Transverse colon (tissue), 4 donors: ENCODE data around the gene LHX3. TPM values are rescaled to one million over a fixed set of nuclear protein-coding genes. Genes with fewer than 3 reads are reported as not detected.

Source experiments
- DNase-seq: peaks from one replicate; pipeline ENCODE4 v3.0.0-alpha.2; 2019
- H3K27ac ChIP-seq, 4 donors: fragments of 200-600 bp; sonication (generic); 2 replicates each; pipeline ENCODE4 v1.5.1; 2016 to 2018; ENCODE audit warnings: inconsistent platforms in 4 of 4
- H3K27me3 ChIP-seq: fragments of 200-600 bp; sonication (generic); 2 replicates; pipeline ENCODE4 v1.5.1; 2017; ENCODE audit warnings: inconsistent platforms
- H3K36me3 ChIP-seq, 4 donors: fragments of 200-600 bp; sonication (generic); 2 replicates each; pipeline ENCODE4 v1.5.1; 2017 to 2019; ENCODE audit warnings: inconsistent platforms in 4 of 4
- H3K4me1 ChIP-seq, 4 donors: fragments of 200-600 bp; sonication (generic); 2 replicates each; pipeline ENCODE4 v1.5.1; 2017 to 2020; ENCODE audit warnings: inconsistent platforms in 4 of 4
- H3K4me3 ChIP-seq, 4 donors: fragments of 200-600 bp; sonication (generic); 1 replicate in 1 of 4; 2 replicates in 3 of 4; pipeline versions ENCODE4 v1.5.1 to v1.6.1; 2017 to 2019; ENCODE audit warnings: inconsistent platforms in 4 of 4
- H3K9me3 ChIP-seq, 2 donors: fragments of 200-600 bp; sonication (generic); 2 replicates each; pipeline ENCODE4 v1.5.1; 2017 to 2019; ENCODE audit warnings: inconsistent platforms in 2 of 2
- EP300 ChIP-seq: sonication (generic); formaldehyde crosslinking; IDR thresholded peaks from one replicate; pipeline ENCODE4 v1.6.1; 2017; ENCODE audit warnings: antibody characterized with exemption, low read depth
- POLR2A ChIP-seq: fragments of 450-650 bp; IDR thresholded peaks from one replicate; pipeline ENCODE4 v1.6.1; 2016; ENCODE audit warnings: antibody characterized with exemption, mild to moderate bottlenecking, moderate library complexity
- POLR2AphosphoS5 ChIP-seq, 3 donors: sonication (generic); formaldehyde crosslinking; IDR thresholded peaks; one replicate each; pipeline ENCODE4 v1.6.1; 2016; ENCODE audit warnings: antibody characterized with exemption in 3 of 3
- WGBS, 2 donors: methylation state at CpG; one replicate each; pipeline ENCODE4 v1.1.5; 2018; ENCODE audit warnings: low coverage in 1 of 2; 5-methylcytosine and 5-hydroxymethylcytosine counted together
- in situ Hi-C, 4 donors: fragments of 200-750 bp; cut with MboI; loops; one replicate each; pipeline versions ENCODE4 v1.15.0 to v1.15.1; 2017; ENCODE audit warnings: low sequenced_read_pairs in 3 of 4, low pct_ligation_motif_present in 1 of 4, low pct_unique_long_range_greater_than_20kb in 1 of 4
- intact Hi-C: fragments of 100-400 bp; cut with DNase I; formaldehyde crosslinking; loops from one replicate; pipeline ENCODE4 v1.15.1; 2023; ENCODE audit warnings: low total_unique reads
- total RNA-seq, 4 donors: library from RNA; depleted of rRNA; stranded (reverse); fragments of >200 nt; gene quantifications; one replicate each; pipeline ENCODE4 v1.1.0, GENCODE V29; 2016
- TF ChIP-seq, protein P1 (sequence below), 5 experiments: fragments of 200-600 bp in 3 of 5; fragments of 450-650 bp in 2 of 5; sonication (generic) in 3 of 5; IDR thresholded peaks; 1 replicate in 2 of 5; 2 replicates in 3 of 5; pipeline ENCODE4 v1.5.1; 2016 to 2017; ENCODE audit warnings: antibody characterized with exemption in 5 of 5, inconsistent platforms in 3 of 5, mild to moderate bottlenecking in 2 of 5, moderate library complexity in 1 of 5

The LHX3 gene
- total RNA-seq, 4 donors from 2014 or later = not detected

GRCh38 chr9:136149853-136150252, 55.1 kb downstream of the LHX3 start:
- DNase-seq = no peak
- TF ChIP-seq EP300 (no peak), POLR2A (no peak), POLR2AphosphoS5 (IDR thresholded peaks at IDR 0.05) (no peak)
- TF ChIP-seq, protein P1, sequence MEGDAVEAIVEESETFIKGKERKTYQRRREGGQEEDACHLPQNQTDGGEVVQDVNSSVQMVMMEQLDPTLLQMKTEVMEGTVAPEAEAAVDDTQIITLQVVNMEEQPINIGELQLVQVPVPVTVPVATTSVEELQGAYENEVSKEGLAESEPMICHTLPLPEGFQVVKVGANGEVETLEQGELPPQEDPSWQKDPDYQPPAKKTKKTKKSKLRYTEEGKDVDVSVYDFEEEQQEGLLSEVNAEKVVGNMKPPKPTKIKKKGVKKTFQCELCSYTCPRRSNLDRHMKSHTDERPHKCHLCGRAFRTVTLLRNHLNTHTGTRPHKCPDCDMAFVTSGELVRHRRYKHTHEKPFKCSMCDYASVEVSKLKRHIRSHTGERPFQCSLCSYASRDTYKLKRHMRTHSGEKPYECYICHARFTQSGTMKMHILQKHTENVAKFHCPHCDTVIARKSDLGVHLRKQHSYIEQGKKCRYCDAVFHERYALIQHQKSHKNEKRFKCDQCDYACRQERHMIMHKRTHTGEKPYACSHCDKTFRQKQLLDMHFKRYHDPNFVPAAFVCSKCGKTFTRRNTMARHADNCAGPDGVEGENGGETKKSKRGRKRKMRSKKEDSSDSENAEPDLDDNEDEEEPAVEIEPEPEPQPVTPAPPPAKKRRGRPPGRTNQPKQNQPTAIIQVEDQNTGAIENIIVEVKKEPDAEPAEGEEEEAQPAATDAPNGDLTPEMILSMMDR (IDR thresholded peaks at IDR 0.05) = no peak
- in situ Hi-C loops = no loop called here
- Histone ChIP-seq H3K36me3 (no peaks in the 10 kb centered on the region), H3K9me3 (no peaks in the 10 kb centered on the region), H3K27ac (no peak overlapping the region), H3K4me3 (no peak overlapping the region), H3K4me1 (no peaks in the 10 kb centered on the region), H3K27me3 (peaks cover 43% of the 10 kb centered on the region)
- intact Hi-C loops = no loop called here
- 85% methylated on average over 7 of the region's 9 CpGs; no CpG with 5 or more reads in 1 of the 2 donors for WGBS, 2 donors

GRCh38 chr9:136149337-136149736, 55.6 kb downstream of the LHX3 start:
- 78 to 80% methylated on average over 1 to 12 of the region's 12 CpGs for WGBS, 2 donors
- H3K4me3 ChIP-seq = no peak overlapping the region
- no peaks in the 10 kb centered on the region for H3K9me3 ChIP-seq
- DNase-seq = no peak
- TF ChIP-seq, protein P1 (IDR thresholded peaks at IDR 0.05) = no peak
- no peak for TF ChIP-seq POLR2AphosphoS5 (IDR thresholded peaks at IDR 0.05)
- TF ChIP-seq POLR2A = no peak
- TF ChIP-seq EP300 = no peak
- intact Hi-C loops = no loop called here
- H3K27ac ChIP-seq = no peak overlapping the region
- H3K4me1 ChIP-seq = no peaks in the 10 kb centered on the region
- H3K27me3 ChIP-seq = peaks cover 45% of the 10 kb centered on the region
- H3K36me3 ChIP-seq = no peaks in the 10 kb centered on the region
- in situ Hi-C loops = no loop called here

DNA sequence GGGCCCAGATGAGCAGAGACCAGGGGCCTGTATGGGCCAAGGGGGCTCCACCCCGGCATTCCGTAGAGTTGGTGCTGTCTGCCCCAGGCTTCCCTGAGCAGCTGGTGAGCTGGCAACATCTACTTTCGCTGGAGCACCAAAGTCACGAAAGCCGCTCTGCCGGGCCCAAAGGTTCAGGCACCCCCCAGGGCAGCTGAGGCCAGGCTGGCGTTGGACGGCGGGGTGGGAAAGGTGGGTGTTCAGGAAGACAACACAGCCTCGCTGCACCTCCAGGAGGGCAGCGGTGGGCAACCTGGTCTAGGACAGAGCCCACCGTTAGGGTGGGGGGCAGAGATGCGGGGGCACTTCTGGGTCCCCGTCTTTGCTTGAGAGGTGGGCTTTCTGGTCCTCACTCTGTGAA, 56.2 kb downstream of the LHX3 start:
- Histone ChIP-seq H3K27ac (no peak overlapping the region), H3K4me1 (no peaks in the 10 kb centered on the region), H3K4me3 (no peak overlapping the region), H3K9me3 (no peaks in the 10 kb centered on the region), H3K27me3 (peaks cover 50% of the 10 kb centered on the region), H3K36me3 (no peaks in the 10 kb centered on the region)
- intact Hi-C loops = no loop called here
- no peak for DNase-seq
- WGBS, 2 donors = 79% methylated on average over 14 of the region's 14 CpGs; no CpG with 5 or more reads in 1 of the 2 donors
- TF ChIP-seq EP300 (no peak), POLR2A (no peak), POLR2AphosphoS5 (IDR thresholded peaks at IDR 0.05) (no peak)
- TF ChIP-seq, protein P1 (IDR thresholded peaks at IDR 0.05) = no peak
- in situ Hi-C loops = no loop called here

DNA sequence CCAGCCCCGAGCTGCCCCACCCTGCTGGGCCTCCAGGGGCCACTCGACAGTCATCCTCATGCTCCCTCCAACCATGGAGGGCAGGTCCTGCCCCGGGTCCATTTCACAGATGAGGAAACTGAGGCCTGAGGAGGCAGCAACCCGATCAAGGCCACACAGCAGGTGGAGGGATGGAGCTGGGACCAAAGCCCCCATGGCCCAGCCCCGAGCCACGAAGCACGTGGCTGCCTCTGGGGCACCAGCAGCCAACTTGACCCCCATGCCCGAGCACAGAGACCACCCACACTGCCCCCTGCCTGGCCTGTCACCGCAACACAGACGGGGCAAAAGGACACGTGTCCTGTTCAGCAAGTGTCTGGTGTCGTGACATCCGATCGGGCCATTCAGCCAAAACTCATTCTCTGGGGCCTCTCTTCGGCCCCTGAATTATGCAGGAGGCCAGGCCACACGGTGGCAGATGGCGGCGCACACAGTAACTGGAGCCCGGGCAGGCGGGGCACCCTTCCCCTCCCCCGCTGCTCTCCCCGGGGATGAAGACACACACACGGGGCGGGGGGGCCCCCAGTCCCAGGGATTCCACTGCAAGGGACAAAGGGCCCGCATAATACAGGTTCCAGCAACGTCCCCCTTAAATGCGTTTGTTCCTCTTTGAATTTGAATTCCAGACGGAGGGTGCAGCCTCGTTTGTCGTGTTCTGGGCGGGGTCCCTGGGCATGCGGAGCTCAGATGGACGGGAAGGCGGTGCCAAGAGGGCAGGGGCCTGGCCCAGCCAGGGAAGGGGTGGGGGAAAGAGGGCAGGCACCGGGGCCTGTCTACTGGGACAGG, 56.8 kb downstream of the LHX3 start:
- in situ Hi-C loops (no loop called here), intact Hi-C loops (no loop called here)
- Histone ChIP-seq H3K9me3 (no peaks in the 10 kb centered on the region), H3K27ac (no peak overlapping the region), H3K36me3 (no peaks in the 10 kb centered on the region), H3K27me3 (peaks cover 57% of the 10 kb centered on the region), H3K4me3 (no peak overlapping the region), H3K4me1 (no peaks in the 10 kb centered on the region)
- no peak for DNase-seq
- TF ChIP-seq POLR2AphosphoS5 (IDR thresholded peaks at IDR 0.05) (no peak), POLR2A (no peak), EP300 (no peak)
- TF ChIP-seq, protein P1 (IDR thresholded peaks at IDR 0.05) = no peak
- whole genome bisulfite sequencing, 2 donors = 26% methylated on average over 32 of the region's 35 CpGs; no CpG with 5 or more reads in 1 of the 2 donors
